A673 (cell line): ENCODE measurements around the gene ANKRD11. TPM values are rescaled to one million over a fixed set of nuclear protein-coding genes. Genes with fewer than 3 reads are reported as not detected.
"Not testable (repeated sequence)": the region's sequence is repeated elsewhere in the genome, so short reads cannot be mapped to it uniquely, and the experiment has no call there.

Source experiments
- BruUV-seq: library from RNA; stranded (reverse); fragments of 400-500 nt; replicated peaks from 2 replicates; lab custom pipeline; 2021; lab: Mats Ljungman, UMichigan
- CTCF ChIA-PET: fragments of 300-600 bp; sonication (Branson Sonifier 250); formaldehyde crosslinking; loops from one replicate; lab custom pipeline; 2022; ENCODE audit warnings: antibody characterized with exemption; lab: Charles Lee
- POLR2A ChIA-PET: fragments of 300-600 bp; sonication (Branson Sonifier 250); formaldehyde crosslinking; loops from one replicate; lab custom pipeline; 2022; ENCODE audit warnings: antibody characterized with exemption; ENCODE audit not compliant: low non-redundant PET; lab: Charles Lee
- DNase-seq: peaks from one replicate; pipeline ENCODE4 v3.0.0-alpha.2; 2015; ENCODE audit warnings: low spot score
- H3K27ac ChIP-seq: fragments of 200-600 bp; sonication (generic); 2 replicates; pipeline ENCODE4 v1.5.1; 2016; ENCODE audit warnings: mixed run types, low read depth, mild to moderate bottlenecking, mixed read lengths, antibody characterized with exemption, low read length; ENCODE audit not compliant: poor library complexity, severe bottlenecking
- H3K27me3 ChIP-seq: fragments of 200-600 bp; sonication (generic); replicated peaks from 2 replicates; pipeline ENCODE4 v1.6.1; 2017; ENCODE audit warnings: mixed run types, low read depth, mild to moderate bottlenecking, mixed read lengths, antibody characterized with exemption, low read length; ENCODE audit not compliant: insufficient read depth, poor library complexity
- H3K36me3 ChIP-seq: fragments of 200-600 bp; sonication (generic); 2 replicates; pipeline ENCODE4 v1.6.1; 2016; ENCODE audit warnings: mixed run types, mild to moderate bottlenecking, mixed read lengths, antibody characterized with exemption, low read length; ENCODE audit not compliant: insufficient read depth, poor library complexity, severe bottlenecking
- H3K4me1 ChIP-seq: fragments of 200-600 bp; sonication (generic); 2 replicates; pipeline ENCODE4 v1.6.1; 2017; ENCODE audit warnings: mixed run types, mild to moderate bottlenecking, mixed read lengths, antibody characterized with exemption, low read length; ENCODE audit not compliant: insufficient read depth, poor library complexity, severe bottlenecking
- H3K4me3 ChIP-seq: fragments of 200-600 bp; sonication (generic); 2 replicates; pipeline ENCODE4 v1.5.1; 2016; ENCODE audit warnings: low read depth, mixed run types, mild to moderate bottlenecking, mixed read lengths, low read length; ENCODE audit not compliant: poor library complexity, severe bottlenecking
- H3K9me3 ChIP-seq: fragments of 200-600 bp; sonication (generic); 2 replicates; pipeline ENCODE4 v1.6.1; 2016; ENCODE audit warnings: mixed run types, low read depth, mild to moderate bottlenecking, mixed read lengths, antibody characterized with exemption, low read length; ENCODE audit not compliant: poor library complexity, severe bottlenecking
- EZH2 ChIP-seq: fragments of 200-600 bp; sonication (generic); IDR thresholded peaks from 2 replicates; pipeline ENCODE4 v1.6.1; 2017; ENCODE audit warnings: borderline replicate concordance, low read depth, mild to moderate bottlenecking, mixed read lengths, antibody characterized with exemption, low read length; ENCODE audit not compliant: poor library complexity, severe bottlenecking
- intact Hi-C: fragments of 100-400 bp; cut with micrococcal nuclease; formaldehyde crosslinking; loops from one replicate; pipeline ENCODE4 v1.10.0; 2022; ENCODE audit not compliant: unreplicated experiment
- total RNA-seq: library from RNA; stranded (reverse); gene quantifications from 2 replicates; pipeline ENCODE4 v1.2.3, GENCODE V29; 2021
- TF ChIP-seq, protein P1 (sequence below): fragments of 300-800, 200-600 bp; sonication (generic); conservative IDR thresholded peaks from 2 replicates; pipeline ENCODE4 v1.5.1; 2017; ENCODE audit warnings: low read depth, mild to moderate bottlenecking, antibody characterized with exemption, low read length, moderate library complexity, mixed read lengths

Gene ANKRD11
- total RNA-seq, 1 experiment from 2014 or later = 217 TPM

DNA sequence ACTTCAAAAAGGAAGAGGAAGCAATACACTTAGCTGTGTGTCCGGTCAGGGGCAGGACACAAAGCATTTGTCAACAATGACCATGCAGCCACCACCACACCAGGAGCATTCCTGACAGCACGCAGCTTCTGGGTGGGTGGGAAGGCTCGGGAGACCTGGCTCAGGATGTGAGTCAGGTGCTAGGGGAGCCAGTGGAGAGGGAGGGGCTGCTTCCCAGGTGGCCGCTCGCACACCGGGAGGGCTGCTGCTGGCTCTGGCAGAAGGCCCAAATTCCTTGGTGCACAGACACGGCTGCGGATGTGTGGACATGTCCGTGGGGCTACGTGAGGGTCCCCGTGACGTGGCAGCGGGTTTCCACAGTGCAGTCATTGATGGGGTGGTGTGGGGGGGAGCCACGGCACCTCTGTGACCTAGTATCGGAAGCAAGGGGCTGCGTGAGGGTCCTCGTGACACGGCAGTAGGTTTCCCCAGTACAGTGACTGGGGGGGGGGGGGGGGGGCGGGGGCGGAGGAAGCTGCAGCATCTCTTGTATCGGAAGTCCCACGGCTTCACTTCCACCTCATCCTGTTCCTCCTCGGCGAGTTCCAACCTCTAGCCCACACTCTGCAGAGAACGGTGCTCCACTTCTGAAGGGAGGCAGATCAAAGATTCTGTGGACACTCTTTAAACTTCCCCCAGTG is 160.0 kb downstream of the ANKRD11 start:
- POLR2A ChIA-PET = no interaction called here
- H3K27ac ChIP-seq = peak overlapping the region; percentile 40

DNA sequence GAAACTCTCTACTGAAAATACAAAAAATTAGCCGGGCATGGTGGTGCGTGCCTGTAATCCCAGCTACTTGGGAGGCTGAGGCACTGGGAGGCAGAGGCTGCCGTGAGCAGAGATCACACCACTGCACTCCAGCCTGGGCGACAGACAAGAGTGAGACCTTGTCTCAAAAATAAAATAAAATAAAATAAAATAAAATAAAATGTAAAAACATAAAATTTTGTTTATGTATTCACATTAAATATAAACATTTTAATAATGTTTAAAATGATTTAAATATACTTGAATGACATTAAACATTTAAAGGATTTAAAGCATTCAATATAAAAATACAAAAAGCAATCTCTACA is 160.6 kb downstream of the ANKRD11 start:
- CTCF ChIA-PET, POLR2A ChIA-PET, H3K4me3 ChIP-seq, H3K27me3 ChIP-seq, H3K9me3 ChIP-seq, BruUV-seq, DNase-seq, H3K36me3 ChIP-seq: not testable (repeated sequence)
- Histone ChIP-seq H3K4me1 (peaks cover 76% of the 10 kb centered on the region), H3K27ac (peak overlapping the region; percentile 40)
- intact Hi-C loops = loop anchor here (5.0 kb wide), 2 partner anchors 162 to 177 kb away; partner anchors contain the start of genes ANKRD11 and SPG7

More for the DNA sequence above, 160.0 kb downstream of the ANKRD11 start:
- TF ChIP-seq EZH2 = no peak
- TF ChIP-seq, protein P1, sequence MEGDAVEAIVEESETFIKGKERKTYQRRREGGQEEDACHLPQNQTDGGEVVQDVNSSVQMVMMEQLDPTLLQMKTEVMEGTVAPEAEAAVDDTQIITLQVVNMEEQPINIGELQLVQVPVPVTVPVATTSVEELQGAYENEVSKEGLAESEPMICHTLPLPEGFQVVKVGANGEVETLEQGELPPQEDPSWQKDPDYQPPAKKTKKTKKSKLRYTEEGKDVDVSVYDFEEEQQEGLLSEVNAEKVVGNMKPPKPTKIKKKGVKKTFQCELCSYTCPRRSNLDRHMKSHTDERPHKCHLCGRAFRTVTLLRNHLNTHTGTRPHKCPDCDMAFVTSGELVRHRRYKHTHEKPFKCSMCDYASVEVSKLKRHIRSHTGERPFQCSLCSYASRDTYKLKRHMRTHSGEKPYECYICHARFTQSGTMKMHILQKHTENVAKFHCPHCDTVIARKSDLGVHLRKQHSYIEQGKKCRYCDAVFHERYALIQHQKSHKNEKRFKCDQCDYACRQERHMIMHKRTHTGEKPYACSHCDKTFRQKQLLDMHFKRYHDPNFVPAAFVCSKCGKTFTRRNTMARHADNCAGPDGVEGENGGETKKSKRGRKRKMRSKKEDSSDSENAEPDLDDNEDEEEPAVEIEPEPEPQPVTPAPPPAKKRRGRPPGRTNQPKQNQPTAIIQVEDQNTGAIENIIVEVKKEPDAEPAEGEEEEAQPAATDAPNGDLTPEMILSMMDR = no peak
- no peak for DNase-seq
- H3K4me1 ChIP-seq = peaks cover 77% of the 10 kb centered on the region
- H3K36me3 ChIP-seq = peaks cover 4% of the 10 kb centered on the region
- no peaks in the 10 kb centered on the region for H3K27me3 ChIP-seq
- no TSS peak for BruUV-seq
- CTCF ChIA-PET = no interaction called here
- no peak overlapping the region for H3K4me3 ChIP-seq
- no peaks in the 10 kb centered on the region for H3K9me3 ChIP-seq
- intact Hi-C loops = loop anchor here (5.0 kb wide), 2 partner anchors 162 to 177 kb away; partner anchors contain the start of genes ANKRD11 and SPG7

DNA sequence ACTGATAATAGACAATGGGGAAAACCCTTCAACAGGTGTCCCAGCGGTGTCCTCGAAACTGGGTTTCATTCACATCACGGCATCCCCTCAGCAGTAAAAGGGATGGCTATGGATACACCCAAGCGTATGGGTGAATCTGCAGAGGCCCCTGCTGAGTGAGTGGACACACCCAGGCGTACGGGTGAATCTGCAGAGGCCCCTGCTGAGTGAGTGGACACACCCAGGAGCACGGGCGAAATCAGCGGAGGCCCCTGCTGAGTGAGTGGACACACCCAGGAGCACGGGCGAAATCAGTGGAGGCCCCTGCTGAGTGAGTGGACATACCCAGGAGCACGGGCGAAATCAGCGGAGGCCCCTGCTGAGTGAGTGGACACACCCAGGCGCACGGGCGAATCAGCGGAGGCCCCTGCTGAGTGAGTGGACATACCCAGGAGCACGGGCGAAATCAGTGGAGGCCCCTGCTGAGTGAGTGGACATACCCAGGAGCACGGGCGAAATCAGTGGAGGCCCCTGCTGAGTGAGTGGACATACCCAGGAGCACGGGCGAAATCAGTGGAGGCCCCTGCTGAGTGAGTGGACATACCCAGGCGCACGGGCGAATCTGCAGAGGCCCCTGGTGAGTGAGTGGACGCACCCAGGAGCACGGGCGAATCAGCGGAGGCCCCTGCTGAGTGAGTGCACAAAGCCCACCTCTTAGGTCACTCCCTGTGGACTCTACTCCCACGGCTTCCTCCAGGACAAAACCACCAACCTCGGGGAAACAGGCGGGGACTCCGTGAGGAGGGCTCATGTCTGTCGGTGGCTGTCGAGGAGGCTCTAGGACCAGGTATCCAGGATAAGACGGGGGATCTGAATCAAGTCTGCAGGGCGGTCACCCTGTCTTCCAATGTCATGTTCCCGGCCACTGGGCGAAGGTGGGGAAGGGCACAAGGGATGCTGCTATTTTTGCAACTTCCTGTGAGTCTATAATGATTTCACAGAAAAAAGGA is 161.7 kb downstream of the ANKRD11 start:
- CTCF ChIA-PET, POLR2A ChIA-PET, H3K27me3 ChIP-seq, DNase-seq, H3K4me3 ChIP-seq, BruUV-seq, H3K27ac ChIP-seq, intact Hi-C loops, H3K9me3 ChIP-seq, H3K36me3 ChIP-seq: not testable (repeated sequence)
- peaks cover 73% of the 10 kb centered on the region for H3K4me1 ChIP-seq

DNA sequence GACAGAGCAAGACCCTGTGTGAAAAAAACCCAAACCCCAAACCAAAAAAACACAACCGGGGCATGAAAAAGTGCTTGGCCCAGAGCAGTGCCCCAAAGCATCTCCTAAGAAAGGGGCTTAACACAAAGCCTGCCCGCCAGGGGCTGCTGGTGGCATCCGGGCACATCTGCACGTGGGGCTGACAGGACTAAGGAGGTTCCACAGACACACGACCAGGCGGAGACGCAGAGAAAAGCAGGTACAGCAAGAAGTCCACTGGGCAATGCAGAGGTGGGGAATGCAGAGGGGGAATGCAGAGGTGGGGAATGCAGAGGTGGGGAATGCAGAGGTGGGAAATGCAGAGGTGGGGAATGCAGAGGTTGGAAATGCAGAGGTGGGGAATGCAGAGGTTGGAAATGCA is 163.6 kb downstream of the ANKRD11 start:
- CTCF ChIA-PET = no interaction called here
- peak overlapping the region; percentile 80 for H3K27ac ChIP-seq
- peaks cover 73% of the 10 kb centered on the region for H3K4me1 ChIP-seq

More for the DNA sequence above, 163.6 kb downstream of the ANKRD11 start:
- intact Hi-C loops = no loop called here
- no peak for DNase-seq
- TF ChIP-seq EZH2 = no peak
- no peak overlapping the region for H3K4me3 ChIP-seq
- no peaks in the 10 kb centered on the region for H3K27me3 ChIP-seq
- peaks cover 4% of the 10 kb centered on the region for H3K36me3 ChIP-seq
- no peaks in the 10 kb centered on the region for H3K9me3 ChIP-seq
- POLR2A ChIA-PET = no interaction called here
- no TSS peak for BruUV-seq
